Neural progenitor cell (in vitro differentiated cells): Measurements from ENCODE around the gene KIR3DL3. TPM values are rescaled to one million over a fixed set of nuclear protein-coding genes. Genes with fewer than 3 reads are reported as not detected.

ENCODE experiments used
- DNase-seq: peaks from one replicate; pipeline ENCODE4 v3.0.0-alpha.2; 2016; ENCODE audit warnings: low spot score
- H2AFZ ChIP-seq: fragments of 200-600 bp; sonication (generic); replicated peaks from 2 replicates; pipeline ENCODE4 v1.6.1; 2016; ENCODE audit warnings: antibody characterized with exemption
- H3F3A ChIP-seq: fragments of 200-600 bp; sonication (generic); 2 replicates; pipeline ENCODE4 v1.6.1; 2016; ENCODE audit warnings: antibody characterized with exemption, low read depth
- H3K27ac ChIP-seq: fragments of 200-600 bp; sonication (generic); 2 replicates; pipeline ENCODE4 v1.5.1; 2016; ENCODE audit warnings: mild to moderate bottlenecking
- H3K27me3 ChIP-seq: fragments of 200-600 bp; sonication (generic); 2 replicates; pipeline ENCODE4 v1.6.1; 2016; ENCODE audit warnings: mild to moderate bottlenecking, moderate library complexity
- H3K36me3 ChIP-seq: fragments of 200-600 bp; sonication (generic); 2 replicates; pipeline ENCODE4 v1.5.1; 2016
- H3K4me1 ChIP-seq: fragments of 200-600 bp; sonication (generic); 2 replicates; pipeline ENCODE4 v1.6.1; 2016; ENCODE audit warnings: mixed run types
- H3K4me2 ChIP-seq: fragments of 200-600 bp; sonication (generic); 2 replicates; pipeline ENCODE4 v1.6.1; 2016
- H3K4me3 ChIP-seq: fragments of 200-600 bp; sonication (generic); 2 replicates; pipeline ENCODE4 v1.5.1; 2016
- H3K79me2 ChIP-seq: fragments of 200-600 bp; sonication (generic); 2 replicates; pipeline ENCODE4 v1.6.1; 2016; ENCODE audit warnings: low read depth
- H3K9ac ChIP-seq: fragments of 200-600 bp; sonication (generic); 2 replicates; pipeline ENCODE4 v1.6.1; 2016
- H3K9me3 ChIP-seq: fragments of 200-600 bp; sonication (generic); 2 replicates; pipeline ENCODE4 v1.5.1; 2016; ENCODE audit warnings: low read depth
- H4K20me1 ChIP-seq: fragments of 200-600 bp; sonication (generic); 2 replicates; pipeline ENCODE4 v1.6.1; 2016; ENCODE audit warnings: low read depth
- H3K27ac Mint-ChIP-seq: 3 replicates; pipeline ENCODE4 v1.8.0; 2021; ENCODE audit warnings: mixed read lengths
- H3K27me3 Mint-ChIP-seq: 2 replicates; pipeline ENCODE4 v1.8.0; 2022; ENCODE audit warnings: low read depth, mild to moderate bottlenecking, inconsistent platforms, moderate library complexity, mixed read lengths; ENCODE audit not compliant: insufficient read depth
- H3K36me3 Mint-ChIP-seq: 3 replicates; pipeline ENCODE4 v1.8.0; 2021; ENCODE audit warnings: mixed read lengths
- H3K4me1 Mint-ChIP-seq: 3 replicates; pipeline ENCODE4 v1.8.0; 2021; ENCODE audit warnings: mixed read lengths
- H3K4me3 Mint-ChIP-seq: 3 replicates; pipeline ENCODE4 v1.8.0; 2021; ENCODE audit warnings: mild to moderate bottlenecking, moderate library complexity, mixed read lengths
- H3K9me3 Mint-ChIP-seq: 3 replicates; pipeline ENCODE4 v1.8.0; 2020; ENCODE audit warnings: mixed read lengths
- EZH2 ChIP-seq: fragments of 200-600 bp; sonication (generic); IDR thresholded peaks from 2 replicates; pipeline ENCODE4 v1.6.1; 2017; ENCODE audit warnings: antibody characterized with exemption, mild to moderate bottlenecking, moderate library complexity
- EZH2phosphoT487 ChIP-seq: fragments of 200-600 bp; sonication (generic); IDR thresholded peaks from 2 replicates; pipeline ENCODE4 v1.6.1; 2017; ENCODE audit warnings: antibody characterized with exemption
- total RNA-seq: library from RNA; depleted of rRNA; stranded (reverse); fragments of >200 nt; gene quantifications from 2 replicates; pipeline ENCODE4 v1.2.3, GENCODE V29; 2015; ENCODE audit warnings: low replicate concordance
- TF ChIP-seq, protein P1 (sequence below): fragments of 200-600 bp; sonication (generic); IDR thresholded peaks from 2 replicates; pipeline ENCODE4 v1.5.1; 2017; ENCODE audit warnings: antibody characterized with exemption, mild to moderate bottlenecking

The KIR3DL3 gene
- total RNA-seq, 1 donor from 2014 or later = not detected

DNA sequence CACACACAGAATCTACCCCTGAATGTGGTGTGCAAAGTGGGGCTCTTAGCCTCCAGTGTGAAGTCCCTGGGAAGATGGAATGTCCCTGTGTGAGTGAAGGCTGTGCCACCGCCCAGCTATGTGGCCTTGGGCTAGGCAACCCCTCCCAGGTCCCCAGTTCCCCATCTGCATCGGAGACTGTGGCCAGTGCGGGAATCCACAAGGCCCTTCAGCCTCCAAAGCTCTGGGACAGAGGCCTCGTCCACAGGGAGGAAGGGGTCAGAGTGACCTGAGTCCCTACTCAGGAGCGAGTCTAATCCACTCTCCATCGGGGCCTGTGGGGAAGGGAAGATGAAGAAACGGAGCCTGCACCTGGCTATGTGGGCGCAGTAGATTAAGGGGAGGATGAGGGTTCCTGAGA lies 19.3 kb upstream of the KIR3DL3 start:
- no peaks in the 10 kb centered on the region for H3K27me3 ChIP-seq
- no peak overlapping the region for H2AFZ ChIP-seq
- no peaks in the 10 kb centered on the region for H4K20me1 ChIP-seq
- peaks cover 58% of the 10 kb centered on the region for H3K9me3 Mint-ChIP-seq
- H3K27ac ChIP-seq = no peak overlapping the region
- no peak overlapping the region for H3K4me3 Mint-ChIP-seq
- H3K27me3 Mint-ChIP-seq = peaks cover 5% of the 10 kb centered on the region
- no peaks in the 10 kb centered on the region for H3K4me1 ChIP-seq
- H3K4me3 ChIP-seq = no peak overlapping the region
- H3K79me2 ChIP-seq = no peaks in the 10 kb centered on the region
- no peak for DNase-seq
- H3K9ac ChIP-seq = no peak overlapping the region
- TF ChIP-seq EZH2phosphoT487 = no peak
- TF ChIP-seq EZH2 = no peak
- TF ChIP-seq, protein P1, sequence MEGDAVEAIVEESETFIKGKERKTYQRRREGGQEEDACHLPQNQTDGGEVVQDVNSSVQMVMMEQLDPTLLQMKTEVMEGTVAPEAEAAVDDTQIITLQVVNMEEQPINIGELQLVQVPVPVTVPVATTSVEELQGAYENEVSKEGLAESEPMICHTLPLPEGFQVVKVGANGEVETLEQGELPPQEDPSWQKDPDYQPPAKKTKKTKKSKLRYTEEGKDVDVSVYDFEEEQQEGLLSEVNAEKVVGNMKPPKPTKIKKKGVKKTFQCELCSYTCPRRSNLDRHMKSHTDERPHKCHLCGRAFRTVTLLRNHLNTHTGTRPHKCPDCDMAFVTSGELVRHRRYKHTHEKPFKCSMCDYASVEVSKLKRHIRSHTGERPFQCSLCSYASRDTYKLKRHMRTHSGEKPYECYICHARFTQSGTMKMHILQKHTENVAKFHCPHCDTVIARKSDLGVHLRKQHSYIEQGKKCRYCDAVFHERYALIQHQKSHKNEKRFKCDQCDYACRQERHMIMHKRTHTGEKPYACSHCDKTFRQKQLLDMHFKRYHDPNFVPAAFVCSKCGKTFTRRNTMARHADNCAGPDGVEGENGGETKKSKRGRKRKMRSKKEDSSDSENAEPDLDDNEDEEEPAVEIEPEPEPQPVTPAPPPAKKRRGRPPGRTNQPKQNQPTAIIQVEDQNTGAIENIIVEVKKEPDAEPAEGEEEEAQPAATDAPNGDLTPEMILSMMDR = no peak
- H3K36me3 Mint-ChIP-seq = no peaks in the 10 kb centered on the region
- H3K36me3 ChIP-seq = no peaks in the 10 kb centered on the region
- H3K4me1 Mint-ChIP-seq = no peaks in the 10 kb centered on the region
- no peaks in the 10 kb centered on the region for H3F3A ChIP-seq
- H3K27ac Mint-ChIP-seq = no peak overlapping the region
- peaks cover 3% of the 10 kb centered on the region for H3K9me3 ChIP-seq
- no peak overlapping the region for H3K4me2 ChIP-seq

DNA sequence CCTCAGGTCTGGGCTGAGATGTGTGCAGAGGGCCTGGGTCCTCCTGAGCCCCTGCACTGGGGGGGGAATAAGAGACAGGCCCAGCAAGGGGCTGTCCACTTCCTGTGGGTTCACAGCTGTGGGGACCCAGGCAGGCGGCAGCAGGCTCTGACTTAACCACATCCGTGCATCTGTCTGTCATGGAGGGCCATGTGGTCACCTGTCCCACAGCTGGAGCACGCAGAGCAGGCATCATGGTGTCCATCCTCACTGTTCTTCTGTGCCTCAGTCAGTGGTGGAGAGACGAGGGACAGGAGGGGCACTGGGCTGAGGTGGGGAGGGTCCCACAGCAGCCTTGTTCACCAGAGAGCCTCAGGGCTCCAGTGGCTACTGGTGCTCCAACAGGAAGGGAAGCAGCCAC lies 16.3 kb upstream of the KIR3DL3 start:
- DNase-seq = no peak
- H3K36me3 Mint-ChIP-seq = no peaks in the 10 kb centered on the region
- H3F3A ChIP-seq = no peaks in the 10 kb centered on the region
- TF ChIP-seq EZH2phosphoT487 (no peak), EZH2 (no peak)
- TF ChIP-seq, protein P1 = no peak
- H3K9me3 ChIP-seq = peaks cover 8% of the 10 kb centered on the region
- H3K4me2 ChIP-seq = no peak overlapping the region
- H3K4me3 Mint-ChIP-seq = no peak overlapping the region
- H3K9me3 Mint-ChIP-seq = peaks cover 47% of the 10 kb centered on the region
- no peak overlapping the region for H3K27ac ChIP-seq
- H3K4me1 ChIP-seq = no peaks in the 10 kb centered on the region
- H3K4me1 Mint-ChIP-seq = no peaks in the 10 kb centered on the region
- H3K27me3 ChIP-seq = no peaks in the 10 kb centered on the region
- H3K27me3 Mint-ChIP-seq = peaks cover 5% of the 10 kb centered on the region
- H2AFZ ChIP-seq = no peak overlapping the region
- H3K79me2 ChIP-seq = no peaks in the 10 kb centered on the region
- no peak overlapping the region for H3K27ac Mint-ChIP-seq
- H4K20me1 ChIP-seq = no peaks in the 10 kb centered on the region
- no peaks in the 10 kb centered on the region for H3K36me3 ChIP-seq
- H3K4me3 ChIP-seq = no peak overlapping the region
- no peak overlapping the region for H3K9ac ChIP-seq

- H3K27me3 Mint-ChIP-seq = peaks cover 5% of the 10 kb centered on the region
- no peak overlapping the region for H3K27ac ChIP-seq
- H3K27ac Mint-ChIP-seq = no peak overlapping the region
- no peak overlapping the region for H3K4me3 ChIP-seq
- no peak overlapping the region for H3K4me3 Mint-ChIP-seq
- no peaks in the 10 kb centered on the region for H4K20me1 ChIP-seq
- no peaks in the 10 kb centered on the region for H3K4me1 Mint-ChIP-seq
- H3F3A ChIP-seq = no peaks in the 10 kb centered on the region
- DNase-seq = no peak
- no peaks in the 10 kb centered on the region for H3K36me3 ChIP-seq
- H3K79me2 ChIP-seq = no peaks in the 10 kb centered on the region
- TF ChIP-seq EZH2phosphoT487 = no peak
- no peak for TF ChIP-seq EZH2
- TF ChIP-seq, protein P1 = no peak
- no peak overlapping the region for H3K9ac ChIP-seq
- H3K4me1 ChIP-seq = no peaks in the 10 kb centered on the region
- H3K9me3 Mint-ChIP-seq = peaks cover 38% of the 10 kb centered on the region
- no peak overlapping the region for H3K4me2 ChIP-seq
- H2AFZ ChIP-seq = no peak overlapping the region
- H3K27me3 ChIP-seq = no peaks in the 10 kb centered on the region
- no peaks in the 10 kb centered on the region for H3K36me3 Mint-ChIP-seq
- peaks cover 8% of the 10 kb centered on the region for H3K9me3 ChIP-seq
These were observed 15.5 kb upstream of the KIR3DL3 start for GRCh38 chr19:54708781-54709180.
